K562 (cell line): Measurements from ENCODE around the gene DRC1. TPM values are rescaled to one million over a fixed set of nuclear protein-coding genes. Genes with fewer than 3 reads are reported as not detected.

Experiments used
- CUX1 ChIP-seq: fragments of 200-800 bp; sonication (Bioruptor generic); IDR thresholded peaks from 2 replicates; pipeline ENCODE4 v1.6.1; 2016; ENCODE audit warnings: missing genetic modification characterization, missing compliant biosample characterization
- EP400 ChIP-seq: fragments of 450-650 bp; IDR thresholded peaks from 2 replicates; pipeline ENCODE4 v1.6.1; 2017; ENCODE audit warnings: antibody characterized with exemption, mild to moderate bottlenecking, moderate library complexity
- HLTF ChIP-seq: fragments of 450-650 bp; IDR thresholded peaks from 2 replicates; pipeline ENCODE4 v1.6.1; 2016
- JUND ChIP-seq, 2 experiments: IDR thresholded peaks; 2 replicates in 1 of 2; 3 replicates in 1 of 2; pipeline ENCODE4 v1.6.1; 2011; ENCODE audit warnings: borderline replicate concordance in 2 of 2, low read depth in 2 of 2, low read length in 2 of 2, improper control_type of control experiment in 1 of 2, missing biosample characterization in 1 of 2, missing genetic modification characterization in 1 of 2, missing genetic modification reagents in 1 of 2
- MAFG ChIP-seq: fragments of 450-650 bp; conservative IDR thresholded peaks from 2 replicates; pipeline ENCODE4 v1.6.1; 2016; ENCODE audit warnings: missing genetic modification characterization, missing compliant biosample characterization
- MAFK ChIP-seq: IDR thresholded peaks from 2 replicates; pipeline ENCODE4 v1.6.1; 2011; ENCODE audit warnings: low read length, improper control_type of control experiment
- NRF1 ChIP-seq, 2 experiments: fragments of 450-650 bp; IDR thresholded peaks in 1 of 2; conservative IDR thresholded peaks in 1 of 2; 2 replicates each; pipeline ENCODE4 v1.6.1; 2014; ENCODE audit warnings: mild to moderate bottlenecking in 2 of 2
- POLR2AphosphoS5 ChIP-seq: IDR thresholded peaks from 2 replicates; pipeline ENCODE4 v1.6.1; 2011; ENCODE audit warnings: mild to moderate bottlenecking, low read depth, low read length, moderate library complexity; ENCODE audit not compliant: control insufficient read depth, insufficient read depth
- RAD51 ChIP-seq: fragments of 450-650 bp; IDR thresholded peaks from 2 replicates; pipeline ENCODE4 v1.7.1; 2016; ENCODE audit warnings: low read depth, mild to moderate bottlenecking, borderline replicate concordance
- SRF ChIP-seq, 2 experiments: fragments of 250-450, 450-650 bp in 1 of 2; sonication (Bioruptor Pico) in 1 of 2; sonication (generic) in 1 of 2; formaldehyde crosslinking; IDR thresholded peaks; 2 replicates each; pipeline versions ENCODE4 v1.5.0 to v1.5.1; 2020 to 2022; ENCODE audit warnings: mild to moderate bottlenecking in 1 of 2, missing genetic modification reagents in 1 of 2
- TSHZ1 ChIP-seq: fragments of 250-450 bp; sonication (Bioruptor Pico); IDR thresholded peaks from 2 replicates; pipeline ENCODE4 v1.4.0; 2020; ENCODE audit warnings: mild to moderate bottlenecking, moderate library complexity
- YY1 ChIP-seq, 3 experiments: IDR thresholded peaks; 2 replicates each; pipeline ENCODE4 v1.6.1; 2011; ENCODE audit warnings: low read length in 2 of 3, mild to moderate bottlenecking in 2 of 3, moderate library complexity in 2 of 3, borderline replicate concordance in 1 of 3, control low read depth in 1 of 3, low read depth in 1 of 3; ENCODE audit not compliant: insufficient read depth in 3 of 3, insufficient replicate concordance in 2 of 3, control insufficient read depth in 1 of 3, insufficient read length in 1 of 3; ENCODE audit errors: extremely low read depth in 1 of 3
- polyA plus RNA-seq, 8 experiments: library from polyadenylated mRNA; depleted of rRNA in 4 of 8; stranded (reverse) in 5 of 8; unstranded in 3 of 8; fragments of >200 nt; fragmentation: Nextera tagmentation in 2 of 8; fragmentation: Illumina TruSeq in 1 of 8; extraction: Ambion mirVana in 2 of 8; extraction: Trizol in 1 of 8; gene quantifications; 2 replicates each; pipeline versions ENCODE4 v1.2.1 to v1.2.3, GENCODE V29; 2011 to 2014; ENCODE audit warnings: inconsistent platforms in 1 of 8, missing spikeins in 1 of 8
- total RNA-seq, 7 experiments: library from RNA; depleted of rRNA in 6 of 7; stranded (reverse); fragments of >200 nt in 6 of 7; fragmentation: Illumina TruSeq in 2 of 7; extraction: Trizol in 2 of 7; gene quantifications; 2 replicates each; pipeline versions ENCODE4 v1.2.1 to v1.2.3, GENCODE V29; 2011 to 2021; ENCODE audit warnings: low replicate concordance in 1 of 7
- TF ChIP-seq, protein P1 (sequence below): fragments of 450-650 bp; IDR thresholded peaks from 2 replicates; pipeline ENCODE4 v1.6.1; 2014; ENCODE audit warnings: low read depth, mild to moderate bottlenecking, moderate library complexity, borderline replicate concordance
- TF ChIP-seq, protein P2 (sequence below): sonication (generic); formaldehyde crosslinking; IDR thresholded peaks from 2 replicates; pipeline ENCODE4 v1.5.0; 2020; ENCODE audit warnings: missing genetic modification reagents

Gene DRC1
- total and polyA plus RNA-seq, 9 of the 15 experiments (the other 6 are each of a cell fraction or from before 2014, with no cell fraction given) = 0.07 to 0.10 TPM; not detected in 7

DNA sequence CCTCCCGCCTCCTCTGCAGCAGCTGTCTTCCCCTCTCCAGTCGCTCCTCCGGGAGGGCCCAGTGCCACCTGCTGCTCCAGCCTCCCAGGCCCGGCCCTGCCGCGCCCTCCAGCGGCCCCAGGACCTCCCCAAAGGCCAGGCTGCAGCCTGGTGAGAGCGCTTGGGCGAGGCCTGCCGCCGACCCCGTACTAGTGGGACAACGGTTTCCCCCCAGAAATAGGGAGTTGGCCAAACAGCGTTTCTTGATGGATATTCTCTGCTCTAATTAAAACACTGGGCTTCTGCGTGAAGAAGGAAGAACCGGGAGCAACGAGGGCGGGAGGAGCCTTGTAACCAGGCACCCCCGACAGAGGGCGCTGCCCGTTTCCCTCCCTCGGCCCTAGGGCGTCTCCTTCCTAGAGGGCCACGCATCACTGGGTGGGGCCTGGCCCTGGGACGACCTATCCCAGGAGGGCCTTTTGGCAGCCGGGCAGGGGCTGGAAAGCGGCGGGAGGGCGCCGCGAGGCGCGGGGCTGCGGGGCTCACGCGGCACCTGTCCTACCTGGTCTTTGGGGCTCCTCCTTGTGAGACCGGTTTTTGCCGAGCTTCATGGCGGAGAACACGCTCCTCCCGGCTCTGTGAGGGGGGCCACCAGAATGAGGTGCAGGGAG, 101.6 kb downstream of the DRC1 start (continued):
- TF ChIP-seq TSHZ1 (CRISPR knock-in tag) (no peak), MAFK (no peak), POLR2AphosphoS5 (no peak), HLTF (0 out of 2 replicates have a peak, but pooled peaks have one; percentile 27), YY1 (IDR thresholded peaks at IDR 0.05; ENCODE audit: borderline replicate concordance in 1 of 3, control insufficient read depth in 1 of 3, extremely low read depth in 1 of 3, insufficient read depth in 3 of 3, insufficient read length in 1 of 3, insufficient replicate concordance in 2 of 3, low read depth in 1 of 3, low read length in 2 of 3) (peak in 1 of 3 experiments; percentile 42), NRF1 (conservative IDR thresholded peaks at IDR 0.05 in 1 of 2, IDR thresholded peaks at IDR 0.05 in 1 of 2) (peak; percentile 46 to 62), EP400 (peak; percentile 78), SRF (CRISPR knock-in tag; IDR thresholded peaks at IDR 0.05) (peak in 1 of 2 experiments; percentile 50; a peak in 1 of 4 replicates), MAFG (no peak), CUX1 (CRISPR knock-in tag) (no peak), JUND (IDR thresholded peaks at IDR 0.05; ENCODE audit: borderline replicate concordance, low read depth, low read length) (peak; percentile 43; the same call in 1 of the 2 replicates), JUND (tag; IDR thresholded peaks at IDR 0.05; ENCODE audit: borderline replicate concordance, low read depth, low read length) (peak; percentile 32; the same call in 1 of the 3 replicates), RAD51 (no peak)
- TF ChIP-seq, protein P1, sequence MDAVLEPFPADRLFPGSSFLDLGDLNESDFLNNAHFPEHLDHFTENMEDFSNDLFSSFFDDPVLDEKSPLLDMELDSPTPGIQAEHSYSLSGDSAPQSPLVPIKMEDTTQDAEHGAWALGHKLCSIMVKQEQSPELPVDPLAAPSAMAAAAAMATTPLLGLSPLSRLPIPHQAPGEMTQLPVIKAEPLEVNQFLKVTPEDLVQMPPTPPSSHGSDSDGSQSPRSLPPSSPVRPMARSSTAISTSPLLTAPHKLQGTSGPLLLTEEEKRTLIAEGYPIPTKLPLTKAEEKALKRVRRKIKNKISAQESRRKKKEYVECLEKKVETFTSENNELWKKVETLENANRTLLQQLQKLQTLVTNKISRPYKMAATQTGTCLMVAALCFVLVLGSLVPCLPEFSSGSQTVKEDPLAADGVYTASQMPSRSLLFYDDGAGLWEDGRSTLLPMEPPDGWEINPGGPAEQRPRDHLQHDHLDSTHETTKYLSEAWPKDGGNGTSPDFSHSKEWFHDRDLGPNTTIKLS = peak; percentile 86
- TF ChIP-seq, protein P2, sequence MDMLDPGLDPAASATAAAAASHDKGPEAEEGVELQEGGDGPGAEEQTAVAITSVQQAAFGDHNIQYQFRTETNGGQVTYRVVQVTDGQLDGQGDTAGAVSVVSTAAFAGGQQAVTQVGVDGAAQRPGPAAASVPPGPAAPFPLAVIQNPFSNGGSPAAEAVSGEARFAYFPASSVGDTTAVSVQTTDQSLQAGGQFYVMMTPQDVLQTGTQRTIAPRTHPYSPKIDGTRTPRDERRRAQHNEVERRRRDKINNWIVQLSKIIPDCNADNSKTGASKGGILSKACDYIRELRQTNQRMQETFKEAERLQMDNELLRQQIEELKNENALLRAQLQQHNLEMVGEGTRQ = no peak
